ENCODE measurements around the gene UNC45B. TPM values are rescaled to one million over a fixed set of nuclear protein-coding genes. Genes with fewer than 3 reads are reported as not detected.
"Not testable (repeated sequence)": the region's sequence is repeated elsewhere in the genome, so short reads cannot be mapped to it uniquely, and the experiment has no call there.

Gene UNC45B
- total and polyA plus RNA-seq, 2 of the 4 experiments (the other 2 are of a cell fraction), result not detected

- in situ Hi-C loops (cut with MboI; ENCODE audit: low sequenced_read_pairs); H3K23ac ChIP-seq (ENCODE audit: low read depth, low read length); H2BK20ac ChIP-seq (ENCODE audit: low read depth, low read length); H3K14ac ChIP-seq (replicated peaks; ENCODE audit: low read depth, low read length); H4K5ac ChIP-seq (ENCODE audit: low read depth, low read length); H3K9me1 ChIP-seq (ENCODE audit: insufficient read depth, low read length); H3K4ac ChIP-seq (ENCODE audit: low read depth, low read length); H2BK5ac ChIP-seq (ENCODE audit: low read depth, low read length, poor library complexity, severe bottlenecking); dilution Hi-C loops (cut with HindIII; ENCODE audit: low sequenced_read_pairs, unreplicated experiment); H3K4me3 ChIP-seq (ENCODE audit: insufficient read depth, low read depth, low read length); H2AFZ ChIP-seq (replicated peaks; ENCODE audit: low read length, poor library complexity); DNase-seq; H3K56ac ChIP-seq (ENCODE audit: extremely low read depth, insufficient read depth, low read length); H4K8ac ChIP-seq (ENCODE audit: low read depth in 2 of 2, low read length in 2 of 2); H2AK9ac ChIP-seq (replicated peaks; ENCODE audit: low read depth, low read length, poor library complexity); H2BK120ac ChIP-seq (ENCODE audit: low read depth, low read length); CTCF ChIA-PET; H2AK5ac ChIP-seq (ENCODE audit: low read depth, low read length); POLR2A ChIA-PET (ENCODE audit: unreplicated experiment); H3K36me3 ChIP-seq (ENCODE audit: control insufficient read depth, insufficient read depth, low read length); H4K91ac ChIP-seq (ENCODE audit: insufficient read depth, low read depth, low read length); H3K18ac ChIP-seq (ENCODE audit: low read depth, low read length); H3K9ac ChIP-seq (ENCODE audit: low read depth, low read length); H3K79me1 ChIP-seq (ENCODE audit: low read depth in 1 of 2, low read length in 2 of 2); BruUV-seq (replicated peaks); H3K27me3 ChIP-seq (ENCODE audit: control insufficient read depth, insufficient read depth, low read length); H3K9me3 ChIP-seq (ENCODE audit: control insufficient read depth, insufficient read depth, low read length); H4K20me1 ChIP-seq (ENCODE audit: insufficient read depth, low read length); H3K27ac ChIP-seq (ENCODE audit: insufficient read depth, low read length); H2BK15ac ChIP-seq (ENCODE audit: low read depth, low read length); H3K4me2 ChIP-seq (ENCODE audit: low read depth, low read length); intact Hi-C loops (cut with micrococcal nuclease); ATAC-seq (ENCODE audit: low read depth); H3K4me1 ChIP-seq (ENCODE audit: control insufficient read depth, insufficient read depth, low read length): not testable (repeated sequence)
- 46% methylated on average over 2 of the region's 4 CpGs; no CpG with 5 or more reads in 1 of the 2 experiments for WGBS, 2 experiments (ENCODE audit: extremely low coverage in 2 of 2, insufficient read length in 1 of 2)
Observed at GRCh38 chr17:35234315-35234714, 86.7 kb downstream of the UNC45B start.

Measured in IMR-90 (cell line).